Left lung (tissue), 10 donors: ENCODE results near the gene CHGA. TPM values are rescaled to one million over a fixed set of nuclear protein-coding genes. Genes with fewer than 3 reads are reported as not detected.

Experiments used
- ATAC-seq: fragments of 200-7000 bp; cut with Tn5 transposase; one replicate; pipeline ENCODE4 v1.9.1; 2020; ENCODE audit warnings: moderate library complexity
- DNase-seq, 4 donors: peaks; one replicate each; pipeline ENCODE4 v3.0.0-alpha.2; 2013 to 2020
- H3K27ac ChIP-seq, 2 donors: fragments of 200-600 bp; sonication (generic) in 1 of 2; one replicate each; pipeline versions ENCODE4 v1.5.0 to v1.8.0; 2020 to 2021
- H3K27me3 ChIP-seq, 2 donors: fragments of 200-600 bp; sonication (generic) in 1 of 2; one replicate each; pipeline versions ENCODE4 v1.5.0 to v1.8.0; 2020 to 2021
- H3K36me3 ChIP-seq, 2 donors: fragments of 200-600 bp; sonication (generic) in 1 of 2; one replicate each; pipeline versions ENCODE4 v1.5.0 to v1.8.0; 2020 to 2021
- H3K4me1 ChIP-seq, 2 donors: fragments of 200-600 bp; one replicate each; pipeline ENCODE4 v1.8.0; 2021
- H3K4me3 ChIP-seq, 2 donors: fragments of 200-600 bp; sonication (generic) in 1 of 2; one replicate each; pipeline versions ENCODE4 v1.5.0 to v1.8.0; 2020 to 2021; ENCODE audit warnings: mild to moderate bottlenecking in 1 of 2
- H3K9me3 ChIP-seq, 2 donors: fragments of 200-600 bp; sonication (generic) in 1 of 2; one replicate each; pipeline versions ENCODE4 v1.5.0 to v1.8.0; 2020 to 2021
- CTCF ChIP-seq, 2 donors: fragments of 200-600 bp; sonication (generic) in 1 of 2; IDR thresholded peaks; one replicate each; pipeline versions ENCODE4 v1.5.0 to v1.8.0; 2021; ENCODE audit warnings: antibody characterized with exemption in 2 of 2
- intact Hi-C, 2 donors: fragments of 100-400 bp; cut with DNase I; formaldehyde crosslinking; loops; one replicate each; pipeline versions ENCODE4 v1.11.2 to v1.14.2; 2022
- polyA plus RNA-seq, 6 donors: library from polyadenylated mRNA; unstranded; fragments of 120-200 nt; gene quantifications; one replicate each; pipeline ENCODE4 v1.2.1, GENCODE V29; 2013; ENCODE audit not compliant: insufficient read length in 6 of 6
- total RNA-seq, 2 donors: library from RNA; stranded (reverse); fragmentation: NEBNext Ultra II Directional; extraction: Animal tissue kit (Norgen Biotek cat#: 25700); gene quantifications; one replicate each; pipeline ENCODE4 v1.2.1, GENCODE V29; 2021
- donor health status: DM: no; HTN: yes; CAD: no.
- donor health status: DM: no; HTN: no; CAD: no.

CHGA gene
- total and polyA plus RNA-seq, 8 donors, result 0.12 to 4.5 (median 3.1) TPM; not detected in 1

DNA sequence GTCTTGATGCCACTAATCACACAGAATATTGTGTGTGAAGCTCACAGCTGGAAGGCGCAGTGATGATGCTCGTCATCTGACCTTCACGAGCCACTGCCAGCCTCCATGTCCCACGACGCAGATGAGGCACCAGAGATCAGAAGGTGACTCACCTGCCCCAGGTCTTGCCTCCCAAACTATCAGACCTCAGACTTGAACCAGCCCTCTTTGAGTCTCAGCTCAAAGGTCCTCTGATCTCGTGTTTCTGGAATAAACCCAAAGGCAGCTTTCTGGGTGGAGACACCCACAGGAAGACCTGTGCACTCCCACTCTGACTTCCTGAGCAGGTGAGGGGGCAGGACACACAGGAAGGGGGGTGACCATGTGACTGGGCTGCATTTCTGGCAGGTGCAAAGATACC lies 19.6 kb upstream of the CHGA start:
- H3K9me3 ChIP-seq, result no peaks in the 10 kb centered on the region
- peaks cover 0 to 58% of the 10 kb centered on the region in 2 donors for H3K27me3 ChIP-seq
- DNase-seq, result no peak
- no peak overlapping the region for H3K4me3 ChIP-seq
- intact Hi-C loops, result no loop called here
- H3K36me3 ChIP-seq, result no peaks in the 10 kb centered on the region
- ATAC-seq, result no peak
- H3K27ac ChIP-seq, result no peak overlapping the region
- no peak for TF ChIP-seq CTCF (IDR thresholded peaks at IDR 0.05)
- no peaks in the 10 kb centered on the region for H3K4me1 ChIP-seq

GRCh38 chr14:92905667-92906066 lies 17.3 kb upstream of the CHGA start:
- no peak overlapping the region for H3K27ac ChIP-seq
- intact Hi-C loops, result no loop called here
- no peaks in the 10 kb centered on the region for H3K9me3 ChIP-seq
- ATAC-seq (no peak), DNase-seq (no peak)
- peaks cover 0 to 39% of the 10 kb centered on the region in 2 donors for H3K27me3 ChIP-seq
- no peaks in the 10 kb centered on the region for H3K4me1 ChIP-seq
- no peak overlapping the region for H3K4me3 ChIP-seq
- no peak for TF ChIP-seq CTCF (IDR thresholded peaks at IDR 0.05)
- no peaks in the 10 kb centered on the region for H3K36me3 ChIP-seq

- H3K27me3 ChIP-seq, result peaks cover 0 to 31% of the 10 kb centered on the region in 2 donors
- H3K4me3 ChIP-seq, result no peak overlapping the region
- no peaks in the 10 kb centered on the region for H3K4me1 ChIP-seq
- DNase-seq (no peak), ATAC-seq (no peak)
- TF ChIP-seq CTCF (IDR thresholded peaks at IDR 0.05), result no peak
- intact Hi-C loops, result no loop called here
- no peak overlapping the region for H3K27ac ChIP-seq
- no peaks in the 10 kb centered on the region for H3K36me3 ChIP-seq
- H3K9me3 ChIP-seq, result no peaks in the 10 kb centered on the region
Measured at GRCh38 chr14:92906420-92906819, 16.5 kb upstream of the CHGA start.

GRCh38 chr14:92906823-92907222 lies 16.1 kb upstream of the CHGA start:
- Histone ChIP-seq H3K27me3 (peaks cover 0 to 27% of the 10 kb centered on the region in 2 donors), H3K4me1 (no peaks in the 10 kb centered on the region), H3K4me3 (no peak overlapping the region), H3K36me3 (no peaks in the 10 kb centered on the region), H3K9me3 (no peaks in the 10 kb centered on the region), H3K27ac (no peak overlapping the region)
- no peak for ATAC-seq
- DNase-seq, result no peak
- no peak for TF ChIP-seq CTCF (IDR thresholded peaks at IDR 0.05)
- intact Hi-C loops, result no loop called here

GRCh38 chr14:92907316-92907911 lies 15.5 kb upstream of the CHGA start:
- no peaks in the 10 kb centered on the region for H3K4me1 ChIP-seq
- no peak for ATAC-seq
- intact Hi-C loops, result no loop called here

More at GRCh38 chr14:92907316-92907911, 15.5 kb upstream of the CHGA start:
- no peak for DNase-seq
- Histone ChIP-seq H3K27ac (no peak overlapping the region), H3K4me3 (no peak overlapping the region), H3K9me3 (no peaks in the 10 kb centered on the region), H3K27me3 (peaks cover 0 to 22% of the 10 kb centered on the region in 2 donors), H3K36me3 (no peaks in the 10 kb centered on the region)
- no peak for TF ChIP-seq CTCF (IDR thresholded peaks at IDR 0.05)
